ENCODE data around the gene TNRC6C.
A peak's percentile ranks its signal among the peaks of the same experiment; 100 is the strongest.

The TNRC6C gene

GRCh38 chr17:77914385-77915254, 43.9 kb upstream of the TNRC6C start (continued):
- no peak for TF ChIP-seq ZBTB10 (tag by site-specific recombination; IDR thresholded peaks at IDR 0.05)
- no peak for TF ChIP-seq ZNF221 (tag by site-specific recombination; IDR thresholded peaks at IDR 0.05; ENCODE audit: borderline replicate concordance)
- TF ChIP-seq ZNF366 (tag by site-specific recombination; conservative IDR thresholded peaks at IDR 0.05): peak; percentile 67
- peak; percentile 61; the same call in 1 of the 2 replicates for TF ChIP-seq KLF10 (tag by site-specific recombination; IDR thresholded peaks at IDR 0.05)
- no peak for TF ChIP-seq ZBTB49 (tag by site-specific recombination; IDR thresholded peaks at IDR 0.05; ENCODE audit: low read depth)
- TF ChIP-seq ZFP69B (tag by site-specific recombination; IDR thresholded peaks at IDR 0.05): no peak
- no peak for TF ChIP-seq ZNF23 (tag by site-specific recombination; IDR thresholded peaks at IDR 0.05; ENCODE audit: borderline replicate concordance)
- no peak for TF ChIP-seq SP3 (tag by site-specific recombination; IDR thresholded peaks at IDR 0.05)
- no peak for TF ChIP-seq SCRT2 (tag by site-specific recombination; IDR thresholded peaks at IDR 0.05)
- TF ChIP-seq ZBTB48 (tag by site-specific recombination; IDR thresholded peaks at IDR 0.05): no peak
- no peak for TF ChIP-seq HIC1 (tag by site-specific recombination; IDR thresholded peaks at IDR 0.05)
- no peak for TF ChIP-seq ZNF621 (tag by site-specific recombination; IDR thresholded peaks at IDR 0.05)
- no peak for TF ChIP-seq ZNF239 (tag by site-specific recombination; IDR thresholded peaks at IDR 0.05)
- no peak for TF ChIP-seq KLF16 (tag by site-specific recombination; IDR thresholded peaks at IDR 0.05)
- TF ChIP-seq ZNF311 (tag by site-specific recombination; IDR thresholded peaks at IDR 0.05; ENCODE audit: borderline replicate concordance): no peak
- no peak for TF ChIP-seq ZSCAN18 (tag by site-specific recombination; IDR thresholded peaks at IDR 0.05)
- TF ChIP-seq ZNF530 (tag by site-specific recombination; IDR thresholded peaks at IDR 0.05; ENCODE audit: low read depth): no peak
- TF ChIP-seq KLF17 (tag by site-specific recombination; IDR thresholded peaks at IDR 0.05): no peak
- TF ChIP-seq ZSCAN30 (tag by site-specific recombination; IDR thresholded peaks at IDR 0.05): no peak
- TF ChIP-seq ZEB2 (tag by site-specific recombination; IDR thresholded peaks at IDR 0.05): 0 out of 2 replicates have a peak, but pooled peaks have one; percentile 11
- TF ChIP-seq HOXC10 (CRISPR knock-in tag; IDR thresholded peaks at IDR 0.05): no peak
- TF ChIP-seq ZNF449 (tag by site-specific recombination; IDR thresholded peaks at IDR 0.05): no peak; the same call in 1 of the 2 replicates
- no peak for TF ChIP-seq ZNF664 (tag by site-specific recombination; IDR thresholded peaks at IDR 0.05)
- no peak for TF ChIP-seq SALL2 (tag by site-specific recombination; IDR thresholded peaks at IDR 0.05; ENCODE audit: borderline replicate concordance)
- TF ChIP-seq ZNF157 (tag by site-specific recombination; IDR thresholded peaks at IDR 0.05): no peak
- TF ChIP-seq SCRT1 (tag by site-specific recombination; IDR thresholded peaks at IDR 0.05; ENCODE audit: borderline replicate concordance): no peak
- TF ChIP-seq ZNF223 (tag by site-specific recombination; IDR thresholded peaks at IDR 0.05): no peak
- no peak for TF ChIP-seq ZNF768 (tag by site-specific recombination; IDR thresholded peaks at IDR 0.05)
- no peak for TF ChIP-seq ZNF510 (tag by site-specific recombination; IDR thresholded peaks at IDR 0.05; ENCODE audit: insufficient replicate concordance)

Measured in HEK293 (cell line).